Measurements from ENCODE around the gene GATA5. TPM values are rescaled to one million over a fixed set of nuclear protein-coding genes. Genes with fewer than 3 reads are reported as not detected.

GATA5 gene, protein sequence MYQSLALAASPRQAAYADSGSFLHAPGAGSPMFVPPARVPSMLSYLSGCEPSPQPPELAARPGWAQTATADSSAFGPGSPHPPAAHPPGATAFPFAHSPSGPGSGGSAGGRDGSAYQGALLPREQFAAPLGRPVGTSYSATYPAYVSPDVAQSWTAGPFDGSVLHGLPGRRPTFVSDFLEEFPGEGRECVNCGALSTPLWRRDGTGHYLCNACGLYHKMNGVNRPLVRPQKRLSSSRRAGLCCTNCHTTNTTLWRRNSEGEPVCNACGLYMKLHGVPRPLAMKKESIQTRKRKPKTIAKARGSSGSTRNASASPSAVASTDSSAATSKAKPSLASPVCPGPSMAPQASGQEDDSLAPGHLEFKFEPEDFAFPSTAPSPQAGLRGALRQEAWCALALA
- not detected for polyA plus RNA-seq (2013, experiment 1 of 2)
- not detected for polyA plus RNA-seq (2013, experiment 2 of 2)

DNA sequence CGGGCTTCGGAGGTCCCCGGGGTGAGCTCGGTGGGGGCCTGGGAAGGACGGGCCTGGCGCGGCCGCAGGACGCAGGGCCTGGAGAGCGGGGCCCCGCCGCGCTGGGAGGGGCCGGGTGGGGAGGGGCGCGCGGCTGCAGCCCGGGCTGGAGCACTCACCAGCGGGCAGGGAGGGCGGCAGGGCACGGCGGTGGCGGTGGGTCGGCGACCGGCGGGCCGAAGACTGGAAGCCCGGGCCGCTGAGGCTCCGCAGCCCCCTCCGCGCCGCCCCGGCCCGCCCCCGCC, at the start of gene GATA5:
Gene GATA5 (minus strand): TSS at position 224 of the 284 bp plus-strand sequence. CDS start 474 bp downstream, outside the sequence.
- Histone ChIP-seq H3K4me2 (ENCODE audit: low read length, poor library complexity, severe bottlenecking) (no peak within 1 kb of the TSS), H3K4ac (ENCODE audit: low read depth in 1 of 2, low read length in 2 of 2) (no peak within 1 kb of the TSS), H2AFZ (ENCODE audit: low read depth, low read length) (no peak within 1 kb of the TSS), H2BK5ac (ENCODE audit: low read depth, low read length, poor library complexity, severe bottlenecking) (no peak within 1 kb of the TSS), H3K4me1 (ENCODE audit: control insufficient read depth, insufficient read depth, low read depth, low read length) (peaks cover 15% of the 10 kb centered on the region), H3K23ac (ENCODE audit: low read length in 2 of 2) (no peak within 1 kb of the TSS), H2BK120ac (ENCODE audit: low read depth, low read length) (no peak within 1 kb of the TSS), H3K14ac (ENCODE audit: low read length in 2 of 2) (no peak within 1 kb of the TSS), H2AK5ac (ENCODE audit: low read length, severe bottlenecking) (no peak within 1 kb of the TSS), H3K9ac (ENCODE audit: low read length) (no peak within 1 kb of the TSS), H3K18ac (ENCODE audit: low read depth in 1 of 2, low read length in 2 of 2) (no peak within 1 kb of the TSS), H3K27ac (ENCODE audit: low read length, poor library complexity, severe bottlenecking) (no peak within 1 kb of the TSS), H3K36me3 (ENCODE audit: control insufficient read depth in 1 of 2, insufficient read depth in 2 of 2, low read depth in 1 of 2, low read length in 2 of 2) (no peaks in the 10 kb centered on the region), H2BK12ac (ENCODE audit: low read length in 2 of 2) (no peak within 1 kb of the TSS), H3K4me3 (ENCODE audit: insufficient read depth in 1 of 2, low read depth in 1 of 2, low read length in 2 of 2) (no peak within 1 kb of the TSS), H4K91ac (ENCODE audit: low read length) (peak within 1 kb of the TSS; percentile 12), H3K27me3 (ENCODE audit: control insufficient read depth in 1 of 2, insufficient read depth in 1 of 2, low read length in 2 of 2) (peaks cover 75 to 86% of the 10 kb centered on the region in 2 experiments), H4K8ac (ENCODE audit: low read length) (no peak within 1 kb of the TSS), H2BK15ac (ENCODE audit: low read depth, poor library complexity, severe bottlenecking) (no peak within 1 kb of the TSS), H3K9me3 (ENCODE audit: control insufficient read depth, low read length) (no peaks in the 10 kb centered on the region), H3K79me1 (replicated peaks; ENCODE audit: low read length, poor library complexity, severe bottlenecking) (no peaks in the 10 kb centered on the region)
- WGBS: 0% methylated on average over 6 of the region's 37 CpGs
- DNase-seq: no peak

DNA sequence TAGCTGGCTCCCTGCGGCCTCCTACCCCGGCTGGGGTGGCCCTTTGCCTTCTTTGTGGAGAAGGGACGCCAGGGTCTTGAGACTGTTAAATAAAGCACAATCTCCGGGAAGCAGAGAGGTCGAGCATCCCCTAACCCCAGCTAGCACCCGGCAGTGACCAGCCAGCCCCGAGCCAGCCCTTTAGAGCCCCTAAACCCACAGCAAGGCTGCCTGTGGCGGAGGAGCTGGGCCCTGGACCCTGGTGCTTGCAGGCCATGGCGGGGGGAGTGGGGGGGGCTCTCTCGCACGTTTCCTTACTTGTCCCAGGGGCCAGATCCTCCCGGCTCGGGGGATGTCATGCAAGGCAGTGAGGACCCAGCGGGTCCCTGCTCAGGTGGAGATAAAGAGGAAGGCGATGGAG, 49.2 kb upstream of the GATA5 start:
- no peak overlapping the region for H2BK15ac ChIP-seq (ENCODE audit: low read depth, poor library complexity, severe bottlenecking)
- H3K23ac ChIP-seq (ENCODE audit: low read length in 2 of 2): no peak overlapping the region
- H3K18ac ChIP-seq (ENCODE audit: low read depth in 1 of 2, low read length in 2 of 2): no peak overlapping the region
- H4K8ac ChIP-seq (ENCODE audit: low read length): no peak overlapping the region
- H3K4me3 ChIP-seq (ENCODE audit: insufficient read depth in 1 of 2, low read depth in 1 of 2, low read length in 2 of 2): no peak overlapping the region
- no peak overlapping the region for H2BK120ac ChIP-seq (ENCODE audit: low read depth, low read length)
- no peak overlapping the region for H2AK5ac ChIP-seq (ENCODE audit: low read length, severe bottlenecking)
- no peaks in the 10 kb centered on the region for H3K36me3 ChIP-seq (ENCODE audit: control insufficient read depth in 1 of 2, insufficient read depth in 2 of 2, low read depth in 1 of 2, low read length in 2 of 2)
- no peak for DNase-seq
- no peak overlapping the region for H2BK12ac ChIP-seq (ENCODE audit: low read length in 2 of 2)
- H3K9me3 ChIP-seq (ENCODE audit: control insufficient read depth, low read length): peaks cover 4% of the 10 kb centered on the region
- no peak overlapping the region for H2AFZ ChIP-seq (ENCODE audit: low read depth, low read length)
- H3K27me3 ChIP-seq (ENCODE audit: control insufficient read depth in 1 of 2, insufficient read depth in 1 of 2, low read length in 2 of 2): peaks cover 47 to 80% of the 10 kb centered on the region in 2 experiments
- H3K27ac ChIP-seq (ENCODE audit: low read length, poor library complexity, severe bottlenecking): no peak overlapping the region
- no peak overlapping the region for H3K14ac ChIP-seq (ENCODE audit: low read length in 2 of 2)
- H3K9ac ChIP-seq (ENCODE audit: low read length): no peak overlapping the region
- H3K79me1 ChIP-seq (replicated peaks; ENCODE audit: low read length, poor library complexity, severe bottlenecking): no peaks in the 10 kb centered on the region
- H3K4ac ChIP-seq (ENCODE audit: low read depth in 1 of 2, low read length in 2 of 2): no peak overlapping the region
- peak overlapping the region; percentile 31 for H4K91ac ChIP-seq (ENCODE audit: low read length)
- H3K4me1 ChIP-seq (ENCODE audit: control insufficient read depth, insufficient read depth, low read depth, low read length): peaks cover 1% of the 10 kb centered on the region
- H3K4me2 ChIP-seq (ENCODE audit: low read length, poor library complexity, severe bottlenecking): no peak overlapping the region
- H2BK5ac ChIP-seq (ENCODE audit: low read depth, low read length, poor library complexity, severe bottlenecking): no peak overlapping the region
- WGBS: 61% methylated on average over 15 of the region's 15 CpGs

DNA sequence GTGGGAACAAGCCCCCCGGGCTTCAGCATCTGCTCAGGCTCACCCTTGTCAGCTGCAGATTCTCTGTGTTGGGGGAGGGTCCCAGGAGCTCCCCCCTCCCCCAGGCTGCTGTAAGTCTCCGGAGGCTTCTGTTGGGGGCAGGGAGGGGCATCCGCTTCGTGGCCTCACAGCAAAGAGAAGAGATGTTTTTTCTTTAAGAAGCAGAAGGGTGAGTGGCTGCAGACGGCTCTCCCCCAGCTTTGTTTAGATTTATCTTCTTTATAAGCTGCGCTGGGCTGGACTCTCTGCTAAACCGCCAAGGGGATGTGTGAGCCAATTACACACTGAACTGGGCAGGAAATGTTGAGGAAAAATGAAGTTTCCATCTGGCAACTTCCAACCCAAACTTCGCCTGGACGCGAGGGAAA, 48.7 kb upstream of the GATA5 start:
- Histone ChIP-seq H2BK15ac (ENCODE audit: low read depth, poor library complexity, severe bottlenecking) (no peak overlapping the region), H3K79me1 (replicated peaks; ENCODE audit: low read length, poor library complexity, severe bottlenecking) (no peaks in the 10 kb centered on the region), H3K23ac (ENCODE audit: low read length in 2 of 2) (no peak overlapping the region), H2AK5ac (ENCODE audit: low read length, severe bottlenecking) (no peak overlapping the region), H2AFZ (ENCODE audit: low read depth, low read length) (no peak overlapping the region), H3K4me2 (ENCODE audit: low read length, poor library complexity, severe bottlenecking) (no peak overlapping the region), H3K14ac (ENCODE audit: low read length in 2 of 2) (no peak overlapping the region), H2BK12ac (ENCODE audit: low read length in 2 of 2) (no peak overlapping the region), H2BK120ac (ENCODE audit: low read depth, low read length) (no peak overlapping the region), H3K27ac (ENCODE audit: low read length, poor library complexity, severe bottlenecking) (no peak overlapping the region), H3K9me3 (ENCODE audit: control insufficient read depth, low read length) (peaks cover 4% of the 10 kb centered on the region), H4K91ac (ENCODE audit: low read length) (peak overlapping the region; percentile 31), H3K36me3 (ENCODE audit: control insufficient read depth in 1 of 2, insufficient read depth in 2 of 2, low read depth in 1 of 2, low read length in 2 of 2) (no peaks in the 10 kb centered on the region), H3K18ac (ENCODE audit: low read depth in 1 of 2, low read length in 2 of 2) (no peak overlapping the region), H2BK5ac (ENCODE audit: low read depth, low read length, poor library complexity, severe bottlenecking) (no peak overlapping the region), H4K8ac (ENCODE audit: low read length) (no peak overlapping the region), H3K27me3 (ENCODE audit: control insufficient read depth in 1 of 2, insufficient read depth in 1 of 2, low read length in 2 of 2) (peaks cover 42 to 75% of the 10 kb centered on the region in 2 experiments), H3K9ac (ENCODE audit: low read length) (no peak overlapping the region), H3K4me3 (ENCODE audit: insufficient read depth in 1 of 2, low read depth in 1 of 2, low read length in 2 of 2) (no peak overlapping the region), H3K4me1 (ENCODE audit: control insufficient read depth, insufficient read depth, low read depth, low read length) (peaks cover 1% of the 10 kb centered on the region), H3K4ac (ENCODE audit: low read depth in 1 of 2, low read length in 2 of 2) (no peak overlapping the region)
- DNase-seq: peak; percentile 23
- 10% methylated on average over 10 of the region's 10 CpGs for WGBS

DNA sequence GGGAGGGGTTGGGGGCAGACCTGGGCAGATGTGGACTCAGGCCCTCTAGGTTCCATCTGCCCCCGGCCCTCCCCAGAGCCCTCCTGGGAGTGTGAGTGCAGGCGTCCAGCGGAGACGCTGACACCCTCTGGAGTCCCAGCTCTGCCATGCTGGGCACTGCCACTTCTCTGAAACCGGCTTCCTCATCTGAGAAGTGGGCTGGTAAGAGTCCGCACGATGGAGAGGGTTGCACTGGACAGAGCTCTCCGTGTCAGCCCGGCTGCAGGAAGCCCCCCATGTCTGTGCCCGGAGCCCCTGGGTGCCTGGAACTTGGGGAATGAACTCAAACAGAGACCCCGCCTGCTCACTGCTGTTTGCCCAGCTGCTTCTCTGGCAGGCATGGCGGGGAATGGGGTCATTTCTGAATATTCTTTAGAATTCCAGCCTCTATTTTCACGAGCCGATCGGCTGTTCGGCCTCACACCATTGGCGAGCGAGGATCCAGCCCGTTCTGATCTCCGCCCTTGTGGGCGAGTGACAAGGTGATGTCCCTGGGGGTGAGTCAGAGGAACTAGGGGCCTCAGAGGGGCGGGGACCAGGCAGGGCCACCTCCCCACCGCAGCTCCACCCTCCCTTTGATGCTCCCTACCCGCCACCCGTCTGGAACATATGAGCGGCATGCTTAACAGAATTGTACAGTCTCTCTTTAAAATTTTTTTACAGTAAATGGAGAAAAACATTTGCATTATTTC, 47.8 kb upstream of the GATA5 start:
- Histone ChIP-seq H3K27ac (ENCODE audit: low read length, poor library complexity, severe bottlenecking) (no peak overlapping the region), H3K14ac (ENCODE audit: low read length in 2 of 2) (no peak overlapping the region), H3K79me1 (replicated peaks; ENCODE audit: low read length, poor library complexity, severe bottlenecking) (no peaks in the 10 kb centered on the region), H2BK15ac (ENCODE audit: low read depth, poor library complexity, severe bottlenecking) (no peak overlapping the region), H2BK5ac (ENCODE audit: low read depth, low read length, poor library complexity, severe bottlenecking) (no peak overlapping the region), H3K27me3 (ENCODE audit: control insufficient read depth in 1 of 2, insufficient read depth in 1 of 2, low read length in 2 of 2) (peaks cover 40 to 75% of the 10 kb centered on the region in 2 experiments), H3K4me2 (ENCODE audit: low read length, poor library complexity, severe bottlenecking) (no peak overlapping the region), H3K23ac (ENCODE audit: low read length in 2 of 2) (no peak overlapping the region), H2BK12ac (ENCODE audit: low read length in 2 of 2) (no peak overlapping the region), H3K4me3 (ENCODE audit: insufficient read depth in 1 of 2, low read depth in 1 of 2, low read length in 2 of 2) (no peak overlapping the region), H2BK120ac (ENCODE audit: low read depth, low read length) (no peak overlapping the region), H3K4ac (ENCODE audit: low read depth in 1 of 2, low read length in 2 of 2) (no peak overlapping the region), H2AK5ac (ENCODE audit: low read length, severe bottlenecking) (no peak overlapping the region), H3K4me1 (ENCODE audit: control insufficient read depth, insufficient read depth, low read depth, low read length) (peaks cover 1% of the 10 kb centered on the region), H4K91ac (ENCODE audit: low read length) (no peak overlapping the region), H3K9ac (ENCODE audit: low read length) (no peak overlapping the region), H4K8ac (ENCODE audit: low read length) (no peak overlapping the region), H2AFZ (ENCODE audit: low read depth, low read length) (no peak overlapping the region), H3K18ac (ENCODE audit: low read depth in 1 of 2, low read length in 2 of 2) (no peak overlapping the region), H3K36me3 (ENCODE audit: control insufficient read depth in 1 of 2, insufficient read depth in 2 of 2, low read depth in 1 of 2, low read length in 2 of 2) (no peaks in the 10 kb centered on the region), H3K9me3 (ENCODE audit: control insufficient read depth, low read length) (peaks cover 2% of the 10 kb centered on the region)
- no peak for DNase-seq
- 66% methylated on average over 23 of the region's 26 CpGs for WGBS
